GM19372 (cell line): Measurements from ENCODE around the gene SYNE2.

ENCODE experiments used
- ATAC-seq: cut with Tn5 transposase; IDR thresholded peaks from one replicate; pipeline ENCODE4 v1.9.1; 2021; ENCODE audit warnings: mild to moderate bottlenecking, low read depth, moderate library complexity; ENCODE audit not compliant: unreplicated experiment

Gene SYNE2

DNA sequence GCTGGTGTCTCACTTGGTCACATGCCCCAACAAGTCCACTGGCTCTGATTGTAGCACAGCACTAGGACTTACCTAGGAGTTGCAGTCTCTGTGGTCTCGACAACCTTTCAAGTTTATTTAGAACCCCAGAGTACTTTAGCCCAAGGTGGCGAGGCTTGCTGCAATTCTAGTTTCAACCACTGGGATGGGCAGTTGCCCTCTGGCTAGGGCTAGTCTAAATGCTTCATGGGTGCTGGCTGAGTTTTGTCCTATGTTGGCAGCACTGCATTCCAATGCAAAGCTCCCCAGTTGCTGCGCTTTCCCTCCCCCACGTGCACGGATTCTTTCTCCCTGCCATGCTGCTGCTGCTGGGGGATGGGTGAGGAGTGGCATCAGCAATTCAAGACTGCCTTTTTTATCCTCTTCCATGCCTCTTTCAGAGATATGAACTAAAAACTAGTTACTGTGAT, 207.9 kb downstream of the SYNE2 start:
- ATAC-seq, result no peak

DNA sequence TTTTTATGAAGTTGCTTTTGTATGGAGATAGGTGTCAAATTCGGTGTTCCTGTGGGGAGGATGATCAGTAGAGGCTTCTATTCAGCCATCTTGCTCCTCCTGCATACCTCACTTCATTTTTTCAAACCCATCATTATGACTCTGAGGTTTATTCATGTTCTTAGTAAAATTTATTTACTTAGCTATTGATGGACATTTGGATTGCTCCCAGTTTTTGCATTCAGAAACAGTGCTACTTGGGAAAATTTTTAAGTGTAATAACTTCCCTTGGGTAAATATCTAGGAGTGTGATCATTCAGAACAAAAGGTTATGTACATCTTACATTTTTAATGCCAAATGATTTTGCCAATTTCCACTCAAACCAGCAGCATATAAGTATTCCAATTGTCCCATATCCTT, 208.3 kb downstream of the SYNE2 start:
- no peak for ATAC-seq

DNA sequence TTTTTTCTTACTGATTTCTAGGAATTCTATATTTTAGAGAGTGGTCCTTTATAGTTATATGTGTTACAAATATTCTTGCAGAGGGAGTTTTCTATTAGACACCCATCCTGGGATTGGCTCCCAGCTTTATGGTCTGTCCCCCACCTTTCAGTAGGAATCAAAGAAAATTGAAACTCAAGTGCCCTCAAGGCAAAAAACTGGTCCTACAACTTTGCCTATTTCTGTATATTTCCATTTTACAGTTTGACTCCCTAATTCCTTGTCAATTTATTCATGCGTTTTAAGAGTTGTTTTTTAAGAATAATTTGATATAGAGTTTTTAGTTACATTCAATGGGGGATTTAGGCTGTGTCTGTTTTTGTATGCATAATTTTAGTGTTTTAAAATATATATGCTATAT, 208.9 kb downstream of the SYNE2 start:
- no peak for ATAC-seq

DNA sequence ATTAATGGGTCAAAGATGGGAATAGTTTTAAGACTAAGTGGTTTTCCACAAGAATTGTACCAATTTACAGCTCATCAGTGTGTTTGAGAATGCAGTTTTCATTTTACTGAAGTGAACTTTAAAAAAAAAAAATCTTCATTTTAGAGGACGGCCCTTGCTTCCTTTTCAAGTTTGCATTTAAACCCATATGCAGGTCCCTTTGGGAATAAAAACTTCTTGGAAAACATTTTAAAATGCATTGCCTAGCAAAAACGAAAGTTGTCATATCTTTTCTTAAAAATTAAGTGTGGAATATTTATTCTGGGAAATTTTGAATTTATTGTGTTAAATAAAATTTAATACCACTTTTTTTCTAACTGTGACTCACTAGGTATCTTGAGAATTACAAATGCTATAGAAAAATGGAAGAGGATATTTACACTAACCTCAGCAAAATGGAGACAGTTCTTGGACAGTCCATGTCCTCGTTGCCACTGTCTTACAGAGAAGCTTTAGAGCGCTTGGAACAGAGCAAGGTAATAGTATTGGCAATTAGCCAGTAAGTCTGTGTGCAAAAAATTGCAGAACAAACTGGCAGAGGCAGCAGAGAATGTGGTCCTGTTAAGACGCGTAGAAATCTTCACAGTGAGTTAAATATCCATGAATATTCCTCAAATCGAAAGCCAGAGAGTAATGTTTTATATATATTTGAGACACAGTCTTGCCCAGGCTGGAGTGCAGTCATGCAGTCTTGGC, 209.7 kb downstream of the SYNE2 start:
- ATAC-seq, result no peak

DNA sequence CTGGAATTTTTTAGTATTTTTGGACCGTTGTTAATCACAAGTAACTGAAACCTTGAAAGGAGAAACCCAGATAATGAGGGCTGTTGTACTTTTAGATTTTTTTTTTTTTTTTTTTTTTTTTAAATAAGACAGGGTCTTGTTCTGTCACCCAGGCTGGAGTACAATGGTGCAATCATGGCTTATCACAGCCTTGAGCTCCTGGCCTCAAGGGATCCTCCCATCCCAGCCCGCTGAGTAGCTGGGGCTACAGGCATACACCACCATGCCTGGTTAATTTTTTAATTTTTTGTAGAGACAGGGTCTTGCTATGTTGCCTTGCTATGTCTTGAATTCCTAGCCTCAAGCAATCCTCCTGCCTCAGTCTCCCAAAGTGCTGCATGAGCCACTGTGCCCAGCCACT, 211.6 kb downstream of the SYNE2 start:
- ATAC-seq, result no peak

DNA sequence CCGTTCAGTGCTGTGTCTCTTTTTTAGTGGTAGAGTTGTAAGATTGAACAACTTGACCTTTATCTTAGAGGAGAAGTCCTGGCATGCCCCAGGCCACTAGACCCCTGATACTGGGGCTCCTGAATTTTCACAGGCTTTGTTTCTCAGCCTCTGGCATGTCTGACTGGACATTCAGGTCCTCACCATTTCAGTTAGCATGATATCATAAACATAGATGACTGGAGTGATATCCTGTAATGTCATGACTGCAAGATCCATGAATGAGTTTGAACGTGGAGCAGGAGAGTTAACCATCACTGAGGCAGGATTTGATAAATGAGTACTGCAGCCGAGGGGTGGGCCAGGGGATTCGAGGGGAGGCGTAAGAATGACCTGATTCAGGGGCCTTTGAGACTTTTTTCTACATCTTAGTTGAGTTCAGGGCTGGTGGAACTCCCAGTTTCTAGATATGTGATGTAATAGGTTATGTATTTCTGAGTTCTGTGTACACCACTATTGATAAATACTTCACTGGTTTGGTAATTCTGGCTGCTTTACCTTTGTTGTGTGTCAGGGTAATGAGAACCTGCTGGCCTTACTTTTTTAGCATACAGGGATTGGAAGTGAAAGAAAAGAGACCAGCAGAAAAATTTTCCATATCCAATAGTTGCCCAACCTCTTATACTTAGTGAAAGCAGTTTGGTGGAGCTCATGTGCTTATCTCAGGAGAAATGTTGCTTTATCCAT, 217.0 kb downstream of the SYNE2 start:
- no peak for ATAC-seq

DNA sequence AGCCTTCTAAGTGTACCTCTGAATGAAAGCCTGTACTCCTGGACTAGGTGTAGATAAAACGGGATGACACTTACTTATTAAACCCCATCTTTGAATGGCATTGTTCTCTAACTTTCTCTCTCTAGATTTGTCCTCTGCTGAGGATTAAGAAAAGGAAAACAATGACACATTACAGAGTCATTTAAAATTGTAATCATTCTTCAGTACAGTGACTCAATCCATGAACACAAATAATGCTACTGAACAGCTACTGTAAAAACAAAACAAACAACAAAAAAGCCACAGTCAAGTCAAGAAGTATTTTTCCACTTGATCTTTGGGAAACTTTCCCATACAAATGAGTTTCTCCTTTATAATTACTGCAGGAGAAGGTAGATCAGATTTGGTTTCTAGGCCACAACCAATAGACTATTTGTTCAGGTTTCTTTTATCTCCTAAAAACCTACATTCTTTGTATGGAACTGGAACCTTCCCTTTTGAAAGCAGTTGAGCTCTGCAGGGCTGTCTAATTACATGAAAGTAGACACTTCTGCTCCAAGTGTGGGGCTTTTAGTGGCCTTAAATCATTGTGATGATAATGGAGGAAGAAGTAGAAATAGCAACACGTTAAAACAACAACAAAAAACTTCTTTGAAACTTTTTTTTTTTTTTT, 222.3 kb downstream of the SYNE2 start:
- no peak for ATAC-seq

DNA sequence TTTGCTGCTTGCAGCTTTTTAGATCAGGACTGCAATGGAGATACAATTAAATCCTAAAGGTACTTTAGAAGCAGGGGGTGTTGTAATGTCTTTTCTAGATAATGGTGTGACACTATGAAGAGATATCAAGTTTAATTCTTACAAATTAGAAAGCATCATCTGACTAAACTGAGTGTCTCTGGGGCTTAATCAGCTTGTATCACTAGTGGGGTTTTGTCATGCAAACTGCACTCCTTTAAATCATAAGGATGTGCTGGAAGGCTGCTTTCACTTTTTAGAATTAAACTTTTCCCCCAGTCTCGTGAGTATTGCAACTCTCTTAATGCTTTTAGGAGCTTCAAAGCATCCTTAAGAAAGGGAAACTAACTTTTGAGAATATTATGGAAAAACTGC, 222.8 kb downstream of the SYNE2 start:
- no peak for ATAC-seq

DNA sequence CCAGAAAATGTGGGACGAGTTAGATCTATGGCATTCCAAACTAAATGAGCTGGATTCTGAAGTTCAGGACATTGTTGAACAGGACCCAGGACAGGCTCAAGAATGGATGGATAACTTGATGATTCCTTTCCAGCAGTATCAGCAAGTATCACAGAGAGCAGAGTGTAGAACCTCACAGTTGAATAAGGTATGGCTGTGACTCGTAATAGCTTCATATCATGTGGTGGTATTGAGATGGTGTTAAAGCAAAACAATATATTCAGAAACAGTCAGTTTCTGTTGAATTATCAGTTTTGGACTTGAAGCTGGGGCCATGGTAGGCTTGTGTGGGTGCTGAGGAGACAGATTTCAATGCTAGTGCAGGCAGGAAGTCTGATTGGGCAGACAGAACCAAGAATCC, 227.6 kb downstream of the SYNE2 start:
- ATAC-seq, result no peak

DNA sequence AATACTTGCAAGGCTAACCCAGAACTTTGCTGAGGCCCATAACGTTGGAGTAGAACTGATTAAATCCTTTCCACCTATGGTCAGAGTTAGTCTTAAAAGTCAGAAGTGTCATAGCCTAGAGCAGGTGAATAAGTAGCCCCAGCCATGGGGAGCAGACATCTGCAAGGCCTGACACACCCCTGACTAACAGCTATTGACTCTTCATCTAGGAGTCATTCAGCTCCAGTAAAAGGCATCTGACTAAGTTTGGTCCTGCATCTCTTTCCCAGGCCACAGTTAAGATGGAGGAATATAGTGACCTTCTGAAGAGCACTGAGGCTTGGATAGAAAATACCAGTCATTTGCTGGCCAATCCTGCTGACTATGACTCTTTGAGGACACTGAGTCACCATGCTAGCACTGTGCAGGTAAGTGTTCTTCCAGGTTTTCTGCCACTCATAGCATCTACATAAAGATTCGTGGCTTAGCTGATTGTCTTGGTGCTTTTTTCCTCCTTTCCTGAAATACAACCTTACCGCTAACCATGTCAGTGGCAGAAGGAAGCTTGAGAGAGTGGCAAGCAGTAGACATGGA, 228.5 kb downstream of the SYNE2 start:
- ATAC-seq, result no peak

DNA sequence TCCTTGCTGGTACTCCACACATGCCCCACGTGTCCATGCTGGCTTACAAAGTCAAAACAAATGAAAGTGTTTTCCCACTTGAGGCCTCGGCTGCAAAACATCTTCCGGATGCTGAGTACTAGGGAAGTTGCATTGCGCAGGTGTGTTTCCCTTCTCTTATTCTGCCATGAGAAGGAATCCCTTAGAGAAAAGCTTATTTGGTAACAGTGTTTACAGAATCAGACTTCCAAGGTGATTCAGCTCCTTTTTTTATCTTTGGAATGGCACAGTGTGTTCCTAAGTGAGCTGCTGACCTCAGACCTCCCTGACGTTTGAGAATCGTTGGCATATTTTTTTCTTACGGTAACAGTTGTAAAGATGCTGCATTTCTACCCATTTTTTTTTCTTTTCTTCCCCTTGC, 230.0 kb downstream of the SYNE2 start:
- ATAC-seq, result no peak

DNA sequence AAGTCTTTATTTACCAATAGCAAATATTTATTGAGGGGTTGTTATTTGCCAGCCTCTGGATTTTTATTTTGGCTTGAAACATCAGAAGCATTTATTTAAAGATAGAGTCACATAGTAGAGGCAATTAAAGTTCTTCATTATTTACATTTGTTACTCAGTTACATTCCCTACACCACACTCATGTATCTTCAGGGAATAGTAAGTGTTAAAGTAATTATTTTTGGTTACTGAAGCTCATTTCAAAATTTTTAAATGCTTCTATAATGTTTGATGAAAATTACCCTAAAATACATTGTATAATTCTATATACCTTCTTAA, 235.8 kb downstream of the SYNE2 start:
- no peak for ATAC-seq

DNA sequence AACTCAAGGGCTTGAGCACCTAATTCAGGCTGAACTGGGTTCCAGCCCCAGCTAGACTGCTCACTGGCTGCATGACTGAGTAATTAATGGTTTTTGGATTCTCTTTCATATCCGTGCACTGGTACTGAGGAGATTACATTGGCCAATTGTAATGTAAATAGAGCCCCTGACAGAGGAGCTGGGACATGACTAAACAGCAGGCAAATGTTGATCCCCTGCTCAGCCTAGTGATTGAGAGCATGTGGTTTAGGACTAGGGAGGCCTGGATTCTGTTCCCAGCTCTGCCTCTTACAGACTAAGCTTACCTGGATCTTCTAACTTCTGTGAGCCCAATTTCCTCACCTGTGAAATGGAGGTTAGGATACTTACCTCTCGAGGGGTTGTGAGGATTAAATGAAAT, 237.1 kb downstream of the SYNE2 start:
- ATAC-seq, result no peak

DNA sequence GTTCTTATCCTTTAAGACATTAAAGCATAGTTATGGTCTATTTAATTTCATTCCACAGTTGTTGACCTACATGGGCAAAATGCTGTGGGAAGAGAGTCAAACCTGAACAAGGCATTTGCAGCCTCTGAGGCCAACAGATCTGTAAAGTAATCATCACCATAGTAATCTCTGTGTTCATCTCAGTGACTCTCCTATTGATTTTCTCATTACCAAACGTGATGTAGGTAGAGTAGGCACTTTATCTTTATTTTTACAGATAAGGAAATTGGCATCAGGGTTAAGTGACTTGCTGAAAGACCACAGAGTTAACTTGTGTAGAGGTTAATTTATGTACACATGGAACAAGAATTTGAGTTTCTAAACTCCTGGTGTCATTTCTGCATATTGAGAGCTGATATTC, 238.4 kb downstream of the SYNE2 start:
- no peak for ATAC-seq

DNA sequence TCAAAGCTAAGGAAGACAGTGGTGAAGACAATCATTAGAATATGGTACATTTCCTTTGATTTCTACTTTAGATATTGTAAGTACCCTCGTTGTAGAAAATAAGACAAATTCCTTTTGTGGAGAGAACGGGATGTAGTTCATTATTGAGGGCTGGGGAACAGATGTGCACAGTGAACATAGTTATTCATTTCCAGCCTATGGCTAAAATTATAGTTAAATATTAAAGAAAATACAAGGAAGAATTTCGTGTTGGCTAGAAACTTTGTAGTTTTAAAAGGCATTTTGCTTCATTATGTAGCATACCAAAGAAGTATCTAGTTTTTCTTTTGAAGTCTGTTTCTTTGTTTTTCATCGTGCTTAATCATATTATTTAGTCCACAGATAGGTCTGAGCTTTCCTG, 239.5 kb downstream of the SYNE2 start:
- no peak for ATAC-seq

DNA sequence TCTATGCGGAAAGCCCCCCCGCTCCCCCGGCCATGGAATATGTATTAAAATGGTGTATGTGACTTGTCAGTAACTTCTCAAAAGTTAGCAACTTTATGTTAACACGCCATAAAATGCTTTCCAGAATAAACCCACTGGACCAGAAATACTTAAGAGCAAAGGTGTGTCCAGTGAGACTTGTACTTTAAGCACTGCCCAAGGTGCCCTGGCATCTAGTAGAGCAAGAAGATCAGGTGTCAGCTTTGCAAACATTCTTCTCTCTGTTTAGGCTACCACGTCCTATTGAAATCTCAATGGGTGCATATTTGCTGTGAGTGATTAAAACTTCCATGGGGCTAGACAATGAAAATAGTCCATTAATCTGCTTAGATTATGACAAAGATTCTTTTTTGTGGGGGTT, 240.1 kb downstream of the SYNE2 start:
- ATAC-seq, result no peak

DNA sequence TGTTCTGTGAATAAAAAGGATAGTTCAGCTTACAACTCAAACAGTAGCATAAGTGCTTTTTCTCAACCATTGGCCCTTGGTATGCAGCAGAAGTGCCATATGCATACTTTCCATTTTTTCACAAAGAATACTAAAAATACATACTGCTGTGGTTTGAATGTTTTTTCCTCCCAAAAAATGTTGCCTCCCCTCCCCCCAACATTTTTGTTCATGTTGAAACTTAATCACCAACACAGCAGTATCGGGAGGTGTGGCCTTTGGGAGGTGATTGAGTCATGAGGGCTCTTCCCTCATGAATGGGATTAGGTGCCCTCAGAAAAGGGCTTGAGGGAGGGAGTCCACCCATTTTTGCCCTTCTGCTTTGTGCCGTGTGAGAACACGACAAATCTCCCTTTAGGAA, 242.8 kb downstream of the SYNE2 start:
- no peak for ATAC-seq

DNA sequence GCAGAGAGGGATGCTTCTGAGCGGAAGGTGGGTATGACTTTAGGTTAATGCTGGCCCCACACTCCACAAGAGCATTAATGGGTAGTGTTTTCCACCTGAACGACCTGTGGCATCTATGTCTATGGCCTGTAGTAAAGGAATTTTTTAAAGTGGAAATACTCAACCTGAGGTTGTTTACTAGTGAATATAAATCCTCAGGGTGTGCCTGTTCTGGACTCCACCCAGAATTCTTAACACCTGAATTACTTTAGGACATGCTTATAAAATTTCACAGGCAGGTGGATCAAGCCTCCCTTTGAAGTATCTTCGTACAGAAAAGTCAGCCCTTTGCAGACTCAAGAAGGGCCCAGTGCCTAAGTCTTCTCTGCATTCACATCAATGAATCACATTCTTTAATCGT, 245.3 kb downstream of the SYNE2 start:
- ATAC-seq, result no peak

DNA sequence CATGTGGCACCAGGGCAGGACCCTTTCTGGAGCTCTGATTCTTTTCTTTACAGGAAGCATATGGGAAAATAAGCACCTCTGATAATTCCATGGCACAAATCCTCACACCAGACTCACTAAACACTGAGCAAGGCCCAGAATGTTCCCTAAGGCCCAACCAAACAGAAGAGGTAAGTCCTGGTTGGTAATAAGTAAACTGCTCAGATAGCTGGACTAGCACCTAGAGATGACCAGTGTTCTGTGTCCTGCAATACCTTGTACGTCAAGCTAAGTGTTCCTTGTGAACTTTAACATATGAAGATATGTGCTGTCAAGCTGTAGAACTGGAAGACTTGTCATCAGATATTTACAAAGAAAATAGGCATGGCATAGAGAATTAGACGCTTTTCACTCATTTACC, 254.6 kb downstream of the SYNE2 start:
- ATAC-seq, result no peak

DNA sequence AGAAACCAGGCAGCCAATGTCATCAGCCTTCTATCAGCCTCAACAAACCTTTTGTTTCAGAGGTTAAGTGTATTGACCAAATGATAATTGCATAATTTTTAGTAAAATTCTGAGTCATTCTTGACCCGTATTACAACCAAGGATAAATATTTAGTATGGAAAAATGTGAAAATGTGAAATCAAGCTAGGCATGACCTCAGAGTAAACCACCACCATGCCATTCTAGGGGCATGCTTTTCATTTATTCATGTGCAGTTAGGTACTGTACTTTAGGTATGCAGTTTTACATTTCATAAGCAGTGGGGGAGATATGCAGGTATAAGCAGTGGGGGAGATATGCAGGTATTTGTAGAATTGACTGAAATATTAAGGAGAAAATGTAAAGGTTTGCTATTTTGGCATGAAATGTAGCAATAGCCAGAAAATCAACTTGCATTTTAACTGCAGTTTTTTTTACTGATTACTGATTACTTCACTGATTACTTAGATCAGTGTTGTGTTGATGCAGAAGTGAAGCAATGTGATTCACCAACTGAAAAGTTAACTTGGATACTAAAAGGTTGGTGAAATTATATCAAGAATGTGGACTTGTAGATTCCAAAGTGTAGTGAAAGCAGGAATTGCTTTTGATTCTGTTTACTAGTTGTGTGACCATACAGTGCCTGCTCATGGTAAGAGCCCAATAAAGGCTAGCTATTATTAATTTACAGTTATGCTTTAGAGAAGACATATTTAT, 257.2 kb downstream of the SYNE2 start:
- ATAC-seq, result no peak

DNA sequence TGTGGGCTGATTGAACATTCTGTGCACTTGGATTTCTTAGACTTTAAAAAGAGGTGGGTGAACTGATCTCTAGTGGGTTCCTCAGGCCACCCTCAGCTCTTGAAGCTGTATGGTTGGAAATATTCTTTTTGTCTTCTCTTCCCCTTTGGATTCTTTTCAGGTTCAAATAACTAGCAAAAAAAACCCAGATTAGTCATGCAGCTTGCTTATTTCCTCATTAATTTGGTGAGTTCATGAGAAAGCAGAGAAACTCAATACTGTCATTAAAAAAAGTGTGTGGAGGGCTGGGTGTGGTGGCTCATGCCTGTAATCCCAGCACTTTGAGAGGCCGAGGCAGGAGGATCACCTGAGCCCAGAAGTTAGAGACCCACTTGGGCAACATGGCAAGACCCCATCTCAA, 258.0 kb downstream of the SYNE2 start:
- no peak for ATAC-seq
